ENCODE results near the gene FIP1L1.

GRCh38 chr4:53510321-53510720 lies 132.9 kb downstream of the FIP1L1 start:
- TF ChIP-seq CTCF (IDR thresholded peaks at IDR 0.05) (no peak), POLR2A (IDR thresholded peaks at IDR 0.05; ENCODE audit: low read depth) (no peak), POLR2AphosphoS5 (IDR thresholded peaks at IDR 0.05) (no peak), EP300 (IDR thresholded peaks at IDR 0.05) (no peak)

Data from esophagus muscularis mucosa (tissue), 4 donors.